GM18508 (cell line): ENCODE measurements around the gene NHLRC4.

ENCODE experiments used
- ATAC-seq: cut with Tn5 transposase; IDR thresholded peaks from one replicate; pipeline ENCODE4 v1.9.1; 2021; ENCODE audit warnings: moderate number of reproducible peaks; ENCODE audit not compliant: insufficient read depth, unreplicated experiment

Gene NHLRC4

DNA sequence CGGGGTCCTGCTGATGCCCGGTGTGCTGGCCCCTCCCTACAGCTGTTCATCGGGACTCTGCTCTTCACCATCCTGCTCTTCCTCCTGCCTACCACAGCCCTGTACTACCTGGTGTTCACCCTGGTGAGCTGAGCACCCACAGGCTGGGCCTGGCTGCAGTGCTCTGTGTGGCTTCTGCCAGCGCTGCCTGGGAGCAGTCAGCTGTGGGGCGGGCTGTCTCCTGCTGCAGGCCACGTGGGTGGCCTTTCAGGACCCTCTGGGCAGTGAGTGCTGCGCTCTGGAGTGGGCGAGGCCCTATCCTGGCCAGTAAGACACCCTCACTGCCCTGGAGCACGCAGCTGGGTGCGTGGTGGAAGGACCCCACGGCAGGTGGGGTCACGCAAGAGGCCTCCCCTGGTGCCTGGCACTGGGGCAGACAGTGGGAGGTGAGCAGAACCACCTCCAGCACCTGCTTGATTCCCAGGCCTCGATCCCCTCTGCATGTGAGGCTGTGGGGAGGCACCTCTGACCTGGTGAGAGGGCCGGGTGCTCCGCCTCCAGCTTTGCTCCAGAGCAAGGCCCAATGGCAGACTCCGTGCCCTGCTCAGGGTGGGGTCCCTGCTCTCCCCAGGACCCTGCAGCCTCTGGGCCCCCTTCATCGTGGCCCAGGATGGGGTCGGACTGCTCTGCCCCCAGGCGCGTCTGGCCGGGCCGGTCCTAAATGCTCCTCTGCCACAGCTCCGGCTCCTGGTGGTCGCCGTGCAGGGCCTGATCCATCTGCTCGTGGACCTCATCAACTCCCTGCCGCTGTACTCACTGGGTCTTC is 13.5 kb downstream of the NHLRC4 start:
- ATAC-seq = no peak

DNA sequence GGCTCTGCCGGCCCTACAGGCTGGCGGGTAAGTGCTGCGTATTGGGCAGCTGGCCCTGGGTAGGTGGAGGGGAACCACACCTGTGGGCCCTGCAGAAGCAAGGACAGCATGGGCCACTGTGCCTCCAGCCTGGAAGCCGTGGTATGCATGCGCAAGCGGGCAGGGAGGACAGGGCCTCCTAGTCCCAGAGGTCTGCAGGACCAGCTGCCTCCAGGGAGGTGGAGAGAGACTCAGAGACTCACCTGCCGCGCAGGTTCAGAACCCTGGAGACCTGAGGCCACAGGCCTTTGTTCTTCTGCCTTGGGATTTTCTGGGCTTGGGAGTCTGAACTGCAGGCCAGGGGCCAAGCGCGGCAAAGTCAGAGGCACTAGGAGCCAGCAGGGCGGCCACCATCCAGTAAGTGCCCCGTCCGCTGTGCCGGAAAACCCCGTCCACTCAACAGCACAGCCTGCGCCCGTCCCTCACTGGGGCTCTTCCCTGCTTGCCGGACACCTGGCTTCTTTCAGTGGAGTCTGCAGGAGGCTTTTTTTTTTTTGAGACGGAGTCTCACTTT is 14.2 kb downstream of the NHLRC4 start:
- ATAC-seq = no peak

DNA sequence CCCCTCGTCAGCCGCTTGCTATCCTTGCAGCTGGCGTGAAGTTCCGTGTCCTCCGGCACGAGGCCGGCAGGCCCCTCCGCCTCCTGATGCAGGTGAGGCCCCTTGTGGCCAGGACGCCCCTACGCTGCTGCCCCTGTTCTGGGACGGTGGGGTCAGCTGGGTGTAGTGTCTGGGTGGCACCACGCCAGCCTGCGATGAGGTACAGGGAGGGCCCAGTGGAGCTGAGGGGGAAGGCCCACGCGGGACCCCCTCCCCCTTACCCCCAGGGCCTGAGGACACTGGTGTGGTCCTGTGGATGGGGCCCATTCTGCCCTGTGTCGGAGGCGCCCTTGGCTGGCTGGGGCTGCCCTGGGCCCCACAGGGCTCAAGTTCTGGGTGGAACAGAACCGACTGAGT is 15.4 kb downstream of the NHLRC4 start:
- no peak for ATAC-seq

DNA sequence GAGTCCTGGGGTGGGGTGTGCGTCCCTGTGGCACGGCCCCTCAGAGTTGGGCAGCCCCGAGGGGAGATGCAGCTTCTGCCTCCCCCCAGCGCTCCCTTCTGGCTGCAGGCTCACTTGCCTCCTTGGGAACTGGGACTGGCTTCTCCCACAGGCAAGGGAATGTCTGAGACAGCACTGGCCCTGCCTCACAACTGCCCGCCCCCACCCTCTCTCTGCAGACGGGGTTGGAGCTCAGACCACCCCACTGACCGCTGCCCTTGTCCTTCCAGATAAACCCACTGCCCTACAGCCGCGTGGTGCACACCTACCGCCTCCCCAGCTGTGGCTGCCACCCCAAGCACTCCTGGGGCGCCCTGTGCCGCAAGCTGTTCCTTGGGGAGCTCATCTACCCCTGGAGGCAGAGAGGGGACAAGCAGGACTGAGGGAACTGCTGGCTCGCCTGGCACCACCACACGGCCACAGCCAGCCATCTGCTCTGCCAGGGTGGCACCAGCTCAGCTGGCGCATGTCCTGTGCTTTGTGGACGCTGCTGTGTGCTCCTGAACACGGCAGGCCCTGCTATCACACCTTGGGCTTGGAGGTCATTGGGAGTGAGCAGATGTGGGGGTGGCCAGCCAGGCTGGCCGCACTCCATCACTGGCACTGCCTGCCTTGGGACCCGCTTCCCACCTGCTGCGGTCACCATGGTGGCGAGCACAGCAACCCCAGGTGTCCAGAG is 16.0 kb downstream of the NHLRC4 start:
- ATAC-seq = no peak

DNA sequence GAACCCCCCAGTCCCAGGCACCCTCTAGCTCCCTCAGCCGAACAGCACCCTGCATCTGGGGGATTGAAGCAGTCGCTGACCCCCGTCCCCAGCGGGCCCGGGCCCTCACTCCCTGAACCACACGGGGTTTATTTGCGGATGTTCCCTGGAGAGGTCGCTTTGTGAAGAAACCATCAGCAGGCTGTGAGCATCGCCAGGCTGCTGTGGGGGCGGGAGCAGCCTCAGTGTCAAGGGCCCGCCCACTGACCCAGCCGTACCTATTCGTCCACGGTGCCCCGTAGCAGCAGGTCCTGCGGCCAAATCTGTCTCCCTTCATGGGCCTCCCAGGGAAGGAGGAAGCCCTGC is 16.6 kb downstream of the NHLRC4 start:
- ATAC-seq = no peak

DNA sequence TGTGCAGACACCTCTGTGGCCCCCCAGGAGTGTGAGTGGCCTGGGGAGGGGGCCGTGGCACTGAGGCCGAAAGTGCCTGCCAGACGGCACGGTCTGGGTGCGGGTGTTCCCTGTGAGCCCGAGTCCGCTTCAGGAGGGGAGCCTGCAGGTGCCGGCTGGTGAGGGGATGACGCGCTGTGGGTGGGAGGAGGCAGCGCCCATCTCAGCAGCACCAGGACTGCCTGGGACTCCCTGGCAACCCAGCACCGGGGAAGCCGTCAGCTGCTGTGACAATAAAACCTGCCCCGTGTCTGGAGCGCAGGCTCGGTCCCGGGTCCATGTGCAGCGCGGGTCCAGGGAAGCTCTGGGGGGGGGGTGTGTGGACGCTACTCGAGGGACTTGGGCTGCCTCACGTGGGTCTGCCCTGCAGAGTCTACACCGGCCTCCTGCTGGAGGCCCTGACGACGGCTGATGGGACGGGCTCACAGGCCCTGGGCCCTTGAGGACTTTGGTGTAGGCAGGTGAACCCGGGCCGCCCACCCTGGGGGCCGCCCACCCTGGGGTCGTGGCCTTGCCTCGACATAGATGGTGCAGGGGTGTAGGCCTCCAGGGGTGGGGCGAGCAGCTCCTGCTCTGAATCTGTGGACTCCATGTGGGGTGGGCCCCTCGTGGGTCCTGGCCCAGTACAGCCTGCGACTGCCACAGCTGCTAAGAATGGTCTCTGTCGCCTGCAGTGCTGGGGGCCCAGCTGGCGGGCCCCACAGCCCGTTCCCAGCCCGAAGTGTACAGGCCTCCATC is 17.2 kb downstream of the NHLRC4 start:
- no peak for ATAC-seq

DNA sequence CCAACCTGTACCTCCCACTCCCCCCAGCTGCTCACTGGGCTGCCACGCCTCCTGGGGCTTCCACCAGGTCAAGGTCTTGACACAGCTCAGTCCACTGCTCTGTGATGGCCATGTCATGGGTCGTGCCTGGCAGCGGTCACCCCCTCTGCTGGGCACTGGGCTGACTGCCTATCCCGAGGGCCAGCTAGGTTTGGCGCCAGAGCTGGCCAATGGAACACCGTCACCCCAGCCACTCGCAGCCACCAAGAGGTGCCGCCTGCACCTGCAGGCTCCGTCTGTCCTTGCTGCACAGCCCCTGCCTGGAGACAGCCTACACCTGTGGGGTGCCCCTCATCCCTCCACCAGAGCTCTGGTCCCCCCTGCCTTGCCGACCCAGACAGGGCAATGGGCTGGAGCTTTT is 18.5 kb downstream of the NHLRC4 start:
- ATAC-seq = no peak

DNA sequence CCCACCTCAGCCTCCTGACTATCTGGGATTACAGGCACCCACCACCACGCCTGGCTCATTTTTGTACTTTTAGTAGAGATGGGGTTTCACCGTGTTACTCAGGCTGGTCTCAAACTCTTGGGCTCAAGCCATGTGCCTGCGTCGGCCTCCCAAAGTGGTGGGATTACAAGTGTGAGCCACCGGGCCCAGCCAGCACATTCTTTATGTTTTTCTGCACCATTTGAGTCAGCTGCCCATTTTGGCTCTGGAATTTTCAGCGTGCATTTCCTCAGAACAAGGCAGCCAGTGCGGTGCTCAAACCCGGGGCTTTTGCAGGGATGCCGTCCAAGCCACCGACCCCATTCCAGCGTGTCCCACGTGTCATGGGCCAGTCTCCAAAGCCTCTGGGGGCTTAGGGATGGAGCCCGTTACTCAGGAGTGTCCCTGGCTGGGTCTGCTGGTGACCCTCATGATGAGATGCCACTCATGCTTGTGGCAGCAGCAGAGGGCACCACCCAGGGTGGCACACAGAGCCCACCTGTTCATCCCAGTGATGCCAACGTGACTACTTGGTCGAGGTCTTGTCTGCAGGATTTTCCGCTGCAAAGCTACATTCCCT is 19.3 kb downstream of the NHLRC4 start:
- no peak for ATAC-seq

DNA sequence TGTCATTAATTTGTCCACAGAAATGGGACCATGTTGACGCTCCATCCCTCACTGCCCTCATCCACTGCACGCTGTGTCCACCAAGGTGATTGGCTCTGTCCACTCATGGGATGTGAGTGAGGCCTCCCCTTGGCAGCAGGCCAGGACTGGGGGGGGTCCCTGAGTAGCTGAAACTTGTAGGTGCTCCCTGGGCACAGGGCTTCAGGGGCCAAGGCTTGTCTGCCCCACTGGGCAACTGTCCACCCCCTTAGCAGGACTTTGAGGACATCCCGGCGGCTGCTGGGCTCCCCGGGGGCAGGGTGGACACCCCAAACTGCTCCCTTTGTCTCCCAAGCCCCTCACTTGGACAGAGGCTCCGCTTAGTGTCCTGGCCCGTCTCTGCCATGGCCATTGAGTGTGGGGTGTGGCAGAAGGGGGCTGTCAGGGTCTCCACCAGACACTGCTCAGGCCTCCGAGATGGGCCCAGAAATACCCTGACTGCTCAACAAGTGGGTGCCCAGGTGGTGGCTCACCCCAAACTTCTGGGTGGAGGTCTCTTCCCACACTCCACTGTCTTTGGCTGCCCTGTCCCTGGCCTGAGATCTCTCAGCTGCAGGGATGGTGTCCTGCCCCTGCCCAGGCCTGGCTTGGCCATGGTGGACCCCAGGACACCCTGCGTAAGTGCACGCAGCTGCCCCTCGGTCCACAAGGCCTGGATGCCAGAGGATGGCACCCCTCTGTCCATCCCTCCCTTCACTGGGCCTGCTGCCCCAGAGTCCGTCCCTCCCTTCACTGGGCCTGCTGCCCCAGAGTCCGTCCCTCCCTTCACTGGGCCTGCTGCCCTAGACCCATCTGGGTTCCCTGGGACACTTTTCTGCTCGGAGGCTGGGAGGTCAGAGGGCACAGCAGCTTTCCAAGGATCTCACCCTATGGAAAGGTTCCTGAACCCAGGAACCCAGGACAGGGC is 20.1 kb downstream of the NHLRC4 start:
- no peak for ATAC-seq

DNA sequence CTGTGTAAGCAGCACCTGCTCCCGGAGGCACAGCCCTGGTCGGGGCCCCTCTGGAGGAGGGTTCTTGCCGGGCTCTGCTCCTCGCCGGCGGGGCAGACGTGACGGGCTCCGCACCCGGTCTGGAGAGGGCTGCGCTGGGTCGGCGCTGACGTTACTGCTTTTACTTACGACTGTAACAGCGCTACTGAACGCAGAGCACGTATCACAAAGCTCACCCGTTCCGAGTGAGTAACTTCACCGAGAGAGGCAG is 21.8 kb downstream of the NHLRC4 start:
- ATAC-seq = no peak

DNA sequence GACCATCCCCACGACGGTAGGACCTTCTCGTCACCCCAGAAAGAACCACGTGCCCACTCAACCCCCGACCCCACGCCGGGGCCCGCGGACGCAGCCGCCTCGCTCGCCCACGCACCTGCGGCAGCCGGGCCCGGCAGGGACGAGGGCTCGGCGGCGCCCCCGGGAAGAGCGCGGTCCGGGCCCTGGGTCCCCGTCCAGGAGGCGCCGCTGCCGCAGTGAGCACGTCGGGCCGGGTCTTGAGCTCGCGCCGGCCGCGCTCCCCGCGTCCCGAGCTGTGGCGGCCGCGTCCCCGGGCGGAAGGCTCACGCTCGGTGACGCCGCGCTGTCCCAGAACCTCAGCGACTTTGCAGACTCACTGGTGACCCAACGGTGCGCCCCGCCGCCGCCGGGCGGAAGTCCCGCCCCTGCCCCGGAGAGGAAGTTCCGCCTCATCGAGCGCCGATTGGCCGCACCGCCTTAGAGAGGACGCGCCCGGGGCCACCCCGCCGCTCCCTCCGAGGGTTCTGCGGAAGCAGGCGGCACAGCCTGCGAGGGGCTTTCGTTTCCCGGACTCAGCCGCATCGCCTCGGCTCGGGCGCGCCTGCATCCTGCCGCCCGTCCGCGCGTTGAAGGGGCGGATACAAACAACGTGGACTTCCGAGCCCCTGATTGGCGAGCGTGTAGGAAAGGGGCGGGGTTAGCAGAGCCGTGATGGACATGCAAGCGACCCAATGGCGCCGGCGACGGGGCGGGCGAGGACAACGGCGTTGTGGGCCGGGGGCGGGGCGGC is 22.3 kb downstream of the NHLRC4 start:
- ATAC-seq = peak; percentile 54

DNA sequence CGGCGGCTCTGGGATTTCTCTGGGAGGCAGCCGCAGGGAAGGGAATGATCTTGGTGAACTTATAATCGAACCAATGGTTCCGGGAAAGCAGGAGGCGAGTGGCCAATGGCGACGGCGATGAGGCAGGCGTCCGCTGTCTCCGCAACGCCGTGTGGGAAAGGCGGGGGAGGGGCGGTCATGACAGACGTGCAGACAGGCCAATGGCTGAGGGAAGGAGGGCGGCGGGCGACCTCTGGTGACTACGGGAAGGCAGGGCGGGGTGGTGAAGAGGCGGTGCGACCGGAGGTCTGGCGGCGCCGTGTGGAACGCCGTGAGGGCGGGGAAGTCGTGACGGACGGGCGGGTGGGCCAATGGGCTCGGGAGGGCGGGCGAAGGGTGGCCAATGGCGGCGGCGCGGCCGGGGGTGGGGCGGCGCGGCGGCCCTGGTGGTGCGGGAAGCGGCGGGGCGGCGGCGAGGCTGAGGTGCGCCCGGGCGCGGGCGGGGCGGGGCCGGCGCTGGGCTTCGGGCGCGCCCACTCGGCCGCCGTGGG is 22.9 kb downstream of the NHLRC4 start, which contains the start of gene RAB40C:
Gene RAB40C (plus strand): TSS at position 409 of the 530 bp plus-strand sequence. CDS start 226 bp downstream, outside the sequence.
- ATAC-seq = peak; percentile 58

DNA sequence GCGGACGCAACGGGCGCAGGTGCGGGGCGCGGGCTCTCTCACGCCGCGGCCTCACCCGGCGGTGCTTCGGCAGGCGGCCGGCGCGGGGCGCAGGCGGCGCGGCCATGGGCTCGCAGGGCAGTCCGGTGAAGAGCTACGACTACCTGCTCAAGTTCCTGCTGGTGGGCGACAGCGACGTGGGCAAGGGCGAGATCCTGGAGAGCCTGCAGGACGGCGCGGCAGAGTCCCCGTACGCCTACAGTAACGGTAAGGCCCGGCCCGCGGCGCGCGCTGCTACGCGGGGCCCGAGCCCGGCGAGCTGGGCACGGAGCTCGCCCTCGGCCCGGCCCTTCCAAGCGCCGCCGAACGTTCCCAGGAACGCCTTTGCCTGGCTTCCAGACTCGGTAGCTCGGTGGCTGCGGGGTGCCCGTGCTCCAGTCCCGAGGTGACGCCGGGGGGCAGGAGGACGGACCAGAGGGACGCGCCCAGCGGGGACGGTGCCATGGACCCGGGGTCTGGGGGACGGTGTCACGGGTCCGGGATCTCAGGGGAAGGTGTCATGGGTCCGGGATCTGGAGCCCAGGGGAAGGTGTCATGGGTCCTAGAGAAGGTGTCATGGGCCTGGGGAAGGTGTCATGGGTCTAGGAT is 23.5 kb downstream of the NHLRC4 start:
- no peak for ATAC-seq

DNA sequence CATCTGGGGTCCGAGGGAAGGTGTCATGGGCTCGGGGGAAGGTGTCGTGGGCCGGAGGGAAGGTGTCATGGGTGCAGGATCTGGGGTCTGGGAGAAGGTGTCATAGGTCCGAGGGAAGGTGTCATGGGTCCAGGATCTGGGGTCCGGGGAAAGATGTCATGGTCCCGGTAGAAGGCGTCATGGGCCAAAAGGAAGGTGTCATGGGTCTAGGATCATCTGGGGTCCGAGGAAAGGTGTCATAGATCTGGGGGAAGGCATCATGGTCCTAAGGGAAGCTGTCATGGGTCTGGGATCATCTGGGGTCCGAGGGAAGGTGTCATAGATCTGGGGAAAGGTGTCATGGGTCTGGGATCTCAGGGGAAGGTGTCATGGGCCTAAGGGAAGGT is 24.0 kb downstream of the NHLRC4 start:
- no peak for ATAC-seq

DNA sequence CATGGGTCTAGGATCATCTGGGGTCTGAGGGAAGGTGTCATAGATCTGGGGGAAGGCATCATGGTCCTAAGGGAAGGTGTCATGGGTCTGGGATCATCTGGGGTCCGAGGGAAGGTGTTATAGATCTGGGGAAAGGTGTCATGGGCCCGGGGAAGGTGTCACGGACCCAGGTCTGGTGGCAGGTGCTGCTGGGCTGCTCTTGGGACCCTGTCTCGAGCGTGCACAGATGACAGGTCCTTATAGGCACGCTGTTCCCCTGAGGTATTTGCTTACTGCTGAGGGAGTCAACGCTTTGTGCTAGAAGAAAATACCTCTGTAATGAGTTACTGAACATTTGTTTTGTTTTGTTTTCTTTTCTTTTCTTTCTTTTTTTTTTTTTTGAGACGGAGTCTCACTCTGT is 24.4 kb downstream of the NHLRC4 start:
- no peak for ATAC-seq

DNA sequence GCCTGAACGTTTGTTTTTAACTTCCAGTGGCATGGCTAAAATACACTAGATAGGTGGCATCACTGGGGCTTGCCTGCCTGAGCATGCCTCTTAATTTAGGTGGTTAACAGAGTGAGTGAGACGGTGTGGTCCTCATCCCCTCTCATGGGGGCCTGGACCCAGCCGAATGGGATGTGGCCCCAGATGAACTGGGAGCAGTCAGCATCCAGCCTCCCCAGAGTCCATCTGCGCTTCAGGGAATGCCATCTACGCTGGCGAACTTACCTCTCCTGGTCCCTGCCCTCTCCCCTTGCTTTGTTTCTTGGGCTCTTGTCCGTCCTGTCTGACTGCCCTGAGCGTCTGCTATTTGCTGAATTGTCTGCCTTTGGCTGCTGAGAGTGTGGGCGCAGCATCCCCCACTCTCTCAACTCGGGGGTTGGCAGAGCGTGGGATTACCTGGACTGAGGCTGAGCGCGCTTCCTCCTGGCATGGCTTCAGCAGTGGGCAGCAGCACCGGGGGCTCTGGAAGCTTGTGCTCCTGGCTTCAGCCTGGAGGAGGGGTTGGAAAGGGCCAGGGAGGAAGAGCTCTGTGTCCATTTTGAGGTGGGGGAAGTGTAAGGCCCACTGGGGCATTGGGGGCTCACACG is 25.2 kb downstream of the NHLRC4 start:
- ATAC-seq = no peak

DNA sequence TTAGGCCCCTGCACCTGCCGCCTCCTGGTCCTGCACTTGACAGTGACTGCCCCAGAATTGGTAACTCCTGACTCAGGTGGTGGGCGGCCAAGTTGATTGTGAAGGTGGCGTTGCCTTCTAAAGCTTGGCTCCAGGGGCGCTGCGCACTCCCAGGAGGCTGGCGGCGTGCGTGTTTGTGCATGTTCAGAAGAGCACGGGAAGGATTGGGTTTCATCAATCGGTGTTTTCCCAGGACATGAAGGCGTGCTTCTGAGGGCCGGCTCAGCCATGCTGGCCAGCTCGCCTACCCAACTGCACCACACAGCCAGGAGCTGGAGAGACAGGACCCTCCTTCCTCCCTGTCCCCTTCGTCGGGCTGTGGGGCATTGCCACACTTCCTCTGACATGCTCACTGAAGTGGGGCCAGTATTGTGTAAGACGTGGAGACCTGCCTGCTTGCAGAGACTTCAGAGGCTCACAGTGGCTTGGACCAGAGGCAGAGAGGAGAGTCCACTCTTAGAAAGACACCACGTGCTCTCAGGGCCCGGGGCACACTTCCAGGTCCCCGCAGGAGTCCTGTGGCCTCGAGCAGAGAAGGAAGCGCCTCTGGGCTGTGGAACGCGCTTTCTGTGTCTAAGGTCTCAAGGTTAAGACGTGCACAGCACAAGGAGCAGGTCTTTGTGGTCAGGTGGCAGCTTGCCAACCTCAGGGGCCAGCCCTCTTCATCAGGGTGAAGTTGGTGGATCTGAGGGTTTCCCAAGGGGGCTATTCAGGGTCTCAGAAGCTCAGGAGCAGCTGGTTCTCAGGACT is 25.9 kb downstream of the NHLRC4 start:
- no peak for ATAC-seq
